NOMO-1 treated with DMSO at 0.1 percent for 48 hours (cell line): ENCODE measurements around the gene ALG1L2.
"Not testable (repeated sequence)": the region's sequence is repeated elsewhere in the genome, so short reads cannot be mapped to it uniquely, and the experiment has no call there.

Experiments
- DNase-seq: peaks from one replicate; lab custom pipeline; 2025; ENCODE audit not compliant: unreplicated experiment; lab: John Stamatoyannopoulos, UW

The ALG1L2 gene, protein sequence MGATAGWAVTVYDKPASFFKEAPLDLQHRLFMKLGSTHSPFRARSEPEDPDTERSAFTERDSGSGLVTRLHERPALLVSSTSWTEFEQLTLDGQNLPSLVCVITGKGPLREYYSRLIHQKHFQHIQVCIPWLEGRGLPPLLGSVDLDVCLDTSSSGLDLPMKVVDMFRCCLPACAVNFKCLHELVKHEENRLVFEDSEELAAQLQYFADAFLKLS

DNA sequence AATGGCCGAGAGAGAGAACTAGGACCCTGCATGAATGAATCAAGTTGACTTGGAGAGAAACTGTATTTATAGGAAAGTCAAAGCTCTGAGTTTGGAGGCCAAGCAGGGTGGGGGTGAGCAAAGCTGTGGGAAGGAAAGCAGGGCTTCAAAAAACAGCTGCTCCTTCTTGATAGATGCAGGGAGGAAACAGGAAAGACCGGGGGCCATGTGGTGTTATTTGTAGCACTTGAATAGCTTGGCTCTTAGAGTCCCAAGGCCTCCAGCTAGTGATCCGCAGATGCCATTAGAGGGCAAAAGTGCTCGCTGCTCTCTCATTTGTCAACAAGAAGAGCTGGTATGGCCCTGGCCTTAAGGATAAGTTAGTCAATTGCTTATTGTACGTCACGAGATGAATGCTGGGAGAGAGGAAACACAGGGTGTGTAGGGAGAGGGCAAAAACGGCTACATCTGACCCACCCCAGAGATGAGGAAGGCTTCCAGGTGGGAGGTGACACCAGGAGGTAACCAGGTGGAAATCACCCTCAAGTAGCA, at the start of gene ALG1L2:
Gene ALG1L2, plus strand, starts transcription at position 481 of the 531 bp plus-strand sequence. CDS start 186 bp downstream, outside the sequence.
- no peak for DNase-seq

DNA sequence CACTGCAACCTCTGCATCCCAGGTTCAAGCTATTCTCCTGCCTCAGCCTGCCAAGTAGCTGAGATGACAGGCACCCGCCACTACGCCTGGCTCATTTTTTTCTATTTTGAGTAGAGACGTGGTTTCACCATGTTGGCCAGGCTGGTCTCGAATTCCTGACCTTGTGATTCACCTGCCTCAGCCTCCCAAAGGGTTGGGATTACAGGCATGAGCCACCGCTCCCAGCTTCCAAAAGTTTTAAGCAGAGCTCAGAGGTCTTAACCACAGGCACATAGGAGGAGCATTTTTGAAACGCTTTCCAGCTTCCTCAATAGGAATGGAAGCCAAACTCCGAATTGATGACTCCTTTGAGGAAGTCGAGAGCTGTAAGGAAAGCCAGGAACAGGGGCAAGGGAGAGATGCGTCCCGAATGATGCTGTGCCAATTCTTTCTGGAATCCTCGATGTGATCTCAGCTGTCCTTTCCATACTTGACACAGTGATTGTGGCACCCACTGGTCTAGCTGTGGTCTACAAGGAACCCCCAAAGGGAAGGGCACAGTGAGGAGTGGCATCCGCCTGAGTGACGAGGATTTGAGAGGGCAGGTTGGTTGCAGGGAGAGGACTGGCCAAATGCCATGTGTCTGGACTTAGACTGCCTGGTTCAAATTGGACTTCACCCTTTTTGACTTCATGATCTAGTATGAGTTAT, 44.4 kb upstream of the ALG1L2 start:
- DNase-seq: not testable (repeated sequence)

DNA sequence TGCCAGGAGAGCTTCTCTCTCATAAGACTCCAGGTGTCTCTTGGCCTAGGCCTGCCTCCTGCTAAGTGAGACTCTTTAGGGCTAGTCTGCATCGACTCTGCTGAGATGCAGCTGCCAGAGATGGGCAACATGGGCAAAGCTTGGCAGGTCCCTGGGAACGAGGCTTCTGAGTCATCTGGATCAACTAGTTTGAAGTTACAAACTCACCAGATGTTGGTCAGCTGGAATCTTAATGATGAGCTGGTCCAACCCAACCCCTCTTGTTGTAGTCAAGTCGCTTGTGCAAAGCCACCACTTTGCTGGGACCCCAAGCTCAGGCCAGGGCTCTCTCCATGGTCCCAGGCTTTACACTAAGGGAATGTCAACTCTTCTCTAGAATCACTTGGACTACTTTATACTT, 38.9 kb upstream of the ALG1L2 start:
- DNase-seq: not testable (repeated sequence)

DNA sequence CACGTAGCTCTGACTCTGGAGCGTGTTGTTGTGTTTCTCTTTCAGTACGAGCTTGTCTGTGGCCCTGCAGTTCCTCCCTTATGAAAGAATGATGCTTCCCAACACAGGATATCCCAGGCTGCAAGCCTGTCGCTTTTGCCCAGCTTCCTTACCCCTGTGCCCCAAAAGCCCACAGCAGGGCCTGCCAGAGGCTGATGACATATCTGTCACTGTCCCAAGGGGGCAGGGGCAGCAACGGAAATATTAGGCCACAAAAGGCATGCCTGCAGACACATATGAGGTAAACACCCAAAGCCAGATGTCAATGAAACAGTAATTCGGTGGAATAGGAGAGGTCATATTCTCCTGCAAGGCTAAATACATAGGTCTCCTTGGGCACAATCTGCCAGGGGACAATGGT, 38.0 kb upstream of the ALG1L2 start:
- DNase-seq: not testable (repeated sequence)

DNA sequence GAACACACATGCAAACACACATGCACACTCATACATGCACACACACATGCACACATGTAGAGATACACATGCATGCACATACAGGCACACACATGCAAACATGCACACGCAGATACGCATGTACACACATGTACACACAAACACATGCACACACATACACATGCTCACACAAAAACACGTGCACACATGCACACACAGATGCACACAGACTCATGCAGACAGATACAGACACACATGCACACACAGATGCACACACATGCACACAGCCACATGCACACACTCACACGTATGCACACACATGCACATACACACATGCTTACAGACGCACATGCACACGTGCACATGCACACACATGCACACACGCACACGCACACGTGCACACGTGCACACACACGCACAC, 37.3 kb upstream of the ALG1L2 start:
- DNase-seq: no peak

DNA sequence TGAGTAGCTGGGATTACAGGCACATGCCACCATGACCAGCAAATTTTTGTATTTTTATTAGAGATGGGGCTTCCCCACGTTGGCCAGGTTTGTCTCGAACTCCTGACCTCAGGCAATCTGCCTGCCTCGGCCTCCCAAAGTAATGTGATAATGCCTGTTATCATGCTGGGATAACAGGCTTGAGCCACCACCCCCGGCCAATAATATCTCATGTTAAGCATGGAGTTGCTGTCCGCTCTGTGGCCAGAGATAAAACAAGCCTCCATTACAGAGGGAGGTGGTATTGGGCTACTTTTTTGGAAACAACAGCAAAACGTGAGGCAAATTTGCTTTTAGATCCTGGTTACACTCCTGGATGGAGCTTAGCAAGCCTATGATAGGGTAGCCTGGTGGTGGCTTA, 32.9 kb upstream of the ALG1L2 start:
- DNase-seq: no peak

DNA sequence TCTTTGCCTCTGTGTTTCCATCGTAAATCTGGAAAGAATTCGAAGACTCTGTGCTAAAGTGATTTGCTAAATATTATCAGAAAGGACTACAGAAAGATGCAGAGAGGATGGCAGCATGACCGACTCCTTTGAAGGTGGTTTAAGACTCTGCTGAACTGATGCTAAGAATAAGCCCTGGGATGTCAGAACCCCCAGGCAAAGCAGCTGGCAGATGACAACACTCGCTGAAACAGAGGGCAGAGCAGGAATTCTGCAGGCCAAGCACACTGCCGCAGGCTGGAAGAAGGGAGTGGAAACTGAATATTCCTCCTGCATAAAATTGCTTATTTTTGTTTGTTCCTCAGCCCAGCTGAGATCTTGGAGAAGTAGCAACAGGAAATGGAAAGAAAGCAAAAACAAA, 29.3 kb upstream of the ALG1L2 start:
- DNase-seq: not testable (repeated sequence)

DNA sequence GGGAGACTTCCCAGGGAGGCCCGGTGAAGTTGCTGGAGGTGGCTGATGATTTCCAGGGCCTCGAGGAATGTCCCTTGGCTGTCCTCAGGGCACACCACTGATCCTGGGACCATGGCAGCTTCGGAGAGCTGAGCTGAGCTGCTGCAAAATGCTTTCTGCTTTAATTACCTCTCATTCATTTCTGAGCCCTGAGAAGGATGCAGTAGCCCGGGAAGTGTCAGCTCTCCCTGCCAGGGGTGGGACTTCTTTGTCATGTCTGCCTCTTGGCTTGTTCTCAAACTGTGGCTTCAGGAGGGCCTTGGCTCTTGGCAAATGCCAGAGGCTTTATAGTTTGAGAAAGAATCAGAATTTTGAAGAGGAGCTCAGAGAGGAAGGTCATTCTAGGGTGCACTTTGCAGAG, 28.7 kb upstream of the ALG1L2 start:
- DNase-seq: not testable (repeated sequence)

DNA sequence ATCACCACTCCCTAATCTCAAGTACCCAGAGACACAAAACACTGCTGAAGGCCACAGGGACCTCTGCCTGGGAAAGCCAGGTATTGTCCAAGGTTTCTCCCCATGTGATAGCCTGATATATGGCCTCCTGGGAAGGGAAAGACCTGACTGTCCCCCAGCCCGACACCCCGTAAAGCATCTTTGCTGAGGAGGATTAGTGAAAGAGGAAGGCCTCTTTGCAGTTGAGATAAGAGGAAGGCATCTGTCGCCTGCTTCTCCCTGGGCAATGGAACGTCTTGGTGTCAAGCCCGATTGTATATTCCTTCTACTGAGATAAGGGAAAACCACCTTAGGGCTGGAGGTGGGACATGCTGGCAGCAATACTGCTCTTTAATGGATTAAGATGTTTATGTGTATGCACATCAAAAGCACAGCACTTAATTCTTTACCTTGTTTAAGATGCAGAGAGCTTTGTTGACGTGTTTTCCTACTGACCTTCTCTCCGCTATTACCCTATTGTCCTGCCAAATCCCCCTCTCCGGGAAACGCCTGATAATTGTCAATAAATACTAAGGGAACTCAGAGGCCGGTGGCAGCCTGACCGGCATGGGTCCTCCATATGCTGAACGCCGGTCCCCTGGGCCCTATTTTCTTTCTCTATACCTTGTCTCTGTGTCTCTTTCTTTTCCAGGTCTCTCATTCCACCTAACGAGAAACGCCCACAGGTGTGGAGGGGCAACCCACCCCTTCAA, 23.9 kb upstream of the ALG1L2 start:
- DNase-seq: not testable (repeated sequence)

DNA sequence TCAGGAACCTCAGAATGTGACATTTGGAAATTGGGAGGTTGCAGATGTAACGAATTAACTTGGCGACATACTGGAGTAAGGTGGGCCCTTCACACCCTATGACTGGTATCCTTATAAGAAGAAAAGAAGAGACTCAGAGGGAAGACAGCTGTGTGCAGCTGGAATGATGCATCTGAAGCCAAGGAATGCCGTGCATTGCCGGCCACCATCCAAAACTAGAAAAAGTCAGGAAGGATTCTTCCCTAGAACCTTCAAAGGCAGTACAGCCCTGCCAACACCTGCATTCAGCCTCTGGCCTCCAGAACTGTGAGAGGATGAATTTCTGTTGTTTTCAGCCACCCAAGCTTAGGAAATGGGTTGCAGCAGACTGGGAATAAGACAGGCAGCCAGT, 23.4 kb upstream of the ALG1L2 start:
- DNase-seq: not testable (repeated sequence)

DNA sequence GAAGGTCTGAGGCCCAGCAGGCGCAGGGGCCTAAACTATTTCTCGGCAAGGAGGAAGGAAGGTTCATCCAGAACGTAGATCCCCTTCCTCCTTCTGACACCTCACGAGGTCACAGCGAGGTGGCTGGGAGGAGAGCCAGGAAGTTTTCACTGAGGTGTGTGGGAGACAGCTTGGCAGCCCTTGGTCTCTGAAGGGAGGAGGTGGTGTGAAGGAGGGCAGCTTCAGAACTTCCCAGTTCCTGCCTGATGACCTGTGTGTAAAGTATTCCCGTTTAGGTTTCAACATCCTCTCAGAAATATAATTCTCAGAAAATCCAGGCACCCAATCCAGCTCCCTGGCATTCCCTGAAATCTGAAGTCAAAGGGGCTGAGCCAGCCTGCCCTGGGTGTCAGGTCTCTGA, 22.9 kb upstream of the ALG1L2 start:
- DNase-seq: not testable (repeated sequence)

DNA sequence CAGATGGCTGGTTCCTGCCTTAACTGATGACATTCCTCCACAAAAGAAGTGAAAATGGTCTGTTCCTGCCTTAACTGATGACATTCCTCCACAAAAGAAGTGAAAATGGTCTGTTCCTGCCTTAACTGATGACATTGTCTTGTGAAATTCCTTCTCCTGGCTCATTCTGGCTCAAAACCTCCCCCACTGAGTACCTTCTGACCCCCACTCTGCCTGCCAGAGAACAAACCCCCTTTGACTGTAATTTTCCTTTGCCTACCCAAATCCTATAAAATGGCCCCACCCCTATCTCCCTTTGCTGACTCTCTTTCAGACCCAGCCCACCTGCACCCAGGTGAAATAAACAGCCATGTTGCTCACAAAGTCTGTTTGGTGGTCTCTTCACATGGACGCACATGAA, 22.5 kb upstream of the ALG1L2 start:
- DNase-seq: not testable (repeated sequence)

DNA sequence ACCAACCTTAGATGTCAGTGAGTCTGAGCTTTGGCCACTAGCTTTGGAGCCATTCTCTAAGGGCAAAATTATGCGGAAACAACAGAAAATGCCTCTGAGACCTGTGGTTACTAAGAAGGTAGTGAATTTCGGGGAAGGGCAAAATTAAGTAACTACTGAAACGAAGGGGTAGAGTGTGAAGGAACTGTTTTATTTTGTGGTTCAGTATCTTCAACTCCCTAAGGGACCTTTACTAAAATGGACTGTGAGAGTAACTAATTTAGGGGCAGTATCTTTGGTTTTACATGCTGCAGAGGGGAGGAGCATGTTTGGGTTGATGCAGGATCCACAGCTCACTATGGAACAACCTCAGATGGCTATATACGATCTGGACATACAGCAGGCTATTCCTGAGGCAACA, 8.0 kb upstream of the ALG1L2 start:
- DNase-seq: no peak

DNA sequence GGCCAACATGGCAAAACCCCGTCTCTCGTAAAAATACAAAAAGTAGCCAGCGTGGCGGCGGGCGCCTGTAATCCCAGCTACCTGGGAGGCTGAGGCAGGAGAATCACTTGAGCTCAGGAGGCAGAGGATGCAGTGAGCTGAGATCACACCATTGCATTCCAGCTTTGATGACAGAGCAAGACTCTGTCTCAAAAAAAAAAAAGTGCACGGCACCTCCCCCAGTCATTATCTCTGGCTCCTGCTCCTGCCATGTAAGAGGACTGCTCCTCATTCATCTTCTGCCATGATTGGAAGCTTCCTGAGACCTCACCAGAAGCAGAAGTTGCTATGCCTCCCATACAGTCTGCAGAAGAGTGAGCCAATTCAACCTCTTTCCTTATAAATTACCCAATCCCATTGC, 4.0 kb upstream of the ALG1L2 start:
- DNase-seq: no peak

DNA sequence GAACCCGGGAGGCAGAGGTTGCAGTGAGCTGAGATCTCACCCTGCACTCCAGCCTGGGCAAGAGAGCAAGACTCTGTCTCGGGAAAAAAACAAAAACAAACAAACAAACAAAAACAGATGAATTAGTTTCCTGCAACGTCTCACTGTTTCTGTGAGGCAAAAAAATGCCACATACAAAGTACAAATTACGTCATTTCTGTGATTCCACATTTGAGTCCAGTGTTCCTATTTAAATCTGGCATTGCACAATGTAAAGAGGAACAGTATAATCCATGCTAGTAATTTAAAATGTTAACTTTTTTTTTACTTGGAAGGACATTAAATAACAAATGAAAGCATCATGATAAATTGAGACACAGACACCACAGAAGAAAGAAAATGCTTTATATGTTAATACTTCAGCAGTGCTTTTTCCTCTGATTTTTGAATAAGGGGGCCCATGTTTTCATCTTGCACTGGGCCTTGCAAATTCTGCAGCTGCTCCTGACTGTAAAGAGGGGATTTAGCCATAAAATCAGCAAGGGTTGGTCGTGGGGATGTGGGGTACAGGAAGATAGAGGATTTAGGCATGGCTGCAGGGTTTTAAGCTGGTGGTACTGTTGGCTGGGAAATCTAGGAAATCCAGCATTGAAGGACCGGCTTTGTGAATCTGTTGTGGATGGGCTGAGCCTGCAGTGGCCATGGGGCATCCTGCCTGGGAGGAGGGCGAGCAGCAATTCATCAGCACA, 1.9 kb downstream of the ALG1L2 start:
- not testable (repeated sequence) for DNase-seq

DNA sequence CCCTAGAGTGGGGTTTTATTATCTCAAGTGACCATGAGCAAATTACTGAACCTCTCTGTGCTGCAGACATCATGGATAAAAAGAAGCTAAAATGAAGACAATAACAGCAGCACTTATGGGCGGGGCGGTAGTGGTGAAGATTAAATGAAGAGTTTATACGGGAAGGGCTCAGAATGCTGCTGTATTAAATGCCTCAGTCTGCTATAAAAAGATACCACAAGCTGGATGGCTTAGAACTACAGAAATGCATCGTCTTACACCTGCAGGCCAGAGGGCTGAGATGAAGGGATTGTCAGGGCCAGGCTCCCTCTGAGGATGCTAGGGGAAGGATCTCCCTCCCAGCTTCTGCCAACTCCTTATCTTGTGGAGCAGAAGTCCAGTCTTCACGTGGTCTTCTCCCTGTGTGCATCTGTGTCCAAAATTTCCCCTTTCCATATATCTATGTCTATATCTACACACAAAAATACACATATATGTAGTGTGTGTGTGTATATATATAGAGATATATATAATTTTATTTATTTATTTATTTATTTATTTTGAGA, 2.9 kb downstream of the ALG1L2 start:
- DNase-seq: no peak

DNA sequence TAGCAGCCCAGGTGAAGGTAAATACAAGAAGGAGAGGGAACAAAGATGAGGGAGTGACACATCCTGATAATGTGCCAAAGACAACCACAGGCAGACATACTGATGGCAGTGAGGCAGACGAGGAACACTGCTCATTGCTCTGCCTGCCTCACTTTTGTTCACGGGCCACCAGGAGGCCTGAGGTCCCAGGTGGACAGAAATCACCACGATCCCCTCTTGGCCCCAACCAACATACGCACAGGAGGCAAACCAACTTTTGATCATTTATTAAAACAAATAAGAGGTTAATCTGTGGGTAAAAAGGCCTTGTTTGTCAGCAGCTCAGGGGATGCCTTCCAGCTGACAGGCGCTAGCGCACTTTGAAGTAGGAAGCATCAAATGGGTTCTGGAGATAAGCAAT, 4.2 kb downstream of the ALG1L2 start:
- no peak for DNase-seq

DNA sequence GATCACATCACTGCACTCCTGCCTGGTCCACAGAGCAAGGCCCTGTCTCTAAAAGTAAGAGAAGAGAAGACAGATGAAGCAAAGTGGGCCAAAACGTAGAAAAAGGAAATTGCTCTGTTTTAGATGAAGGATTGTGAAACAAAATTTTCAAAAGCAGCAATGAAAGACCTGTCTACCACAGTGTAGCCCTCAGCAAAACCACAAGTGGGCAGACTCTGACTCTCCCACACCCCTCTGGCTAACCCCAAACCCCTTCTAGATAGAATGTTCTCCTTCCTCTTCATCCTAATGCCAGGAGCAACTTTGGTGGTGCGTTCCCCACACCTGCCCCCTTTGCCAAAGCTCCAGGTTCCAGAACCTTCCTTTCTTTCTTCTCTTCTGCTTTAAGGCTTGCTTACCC, 5.0 kb downstream of the ALG1L2 start:
- DNase-seq: peak; percentile 78

DNA sequence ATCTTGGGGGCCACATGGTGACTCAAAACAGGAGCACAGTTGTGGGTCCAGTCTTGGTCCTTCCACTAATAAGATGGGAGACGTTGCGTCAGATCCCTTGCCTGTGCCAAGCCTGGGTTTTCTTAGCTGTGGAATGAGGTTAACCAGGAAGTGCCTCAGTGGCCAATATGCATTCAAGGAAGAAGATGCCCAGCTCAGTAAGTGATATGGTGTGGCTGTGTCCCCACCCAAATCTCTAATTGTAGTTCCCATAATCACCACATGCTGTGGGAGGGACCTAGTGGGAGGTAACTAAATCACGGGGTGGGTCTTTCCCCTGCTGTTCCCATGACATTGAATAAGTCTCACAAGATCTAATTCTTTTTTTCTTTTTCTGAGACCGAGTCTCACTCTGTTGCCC, 6.4 kb downstream of the ALG1L2 start:
- DNase-seq: no peak

DNA sequence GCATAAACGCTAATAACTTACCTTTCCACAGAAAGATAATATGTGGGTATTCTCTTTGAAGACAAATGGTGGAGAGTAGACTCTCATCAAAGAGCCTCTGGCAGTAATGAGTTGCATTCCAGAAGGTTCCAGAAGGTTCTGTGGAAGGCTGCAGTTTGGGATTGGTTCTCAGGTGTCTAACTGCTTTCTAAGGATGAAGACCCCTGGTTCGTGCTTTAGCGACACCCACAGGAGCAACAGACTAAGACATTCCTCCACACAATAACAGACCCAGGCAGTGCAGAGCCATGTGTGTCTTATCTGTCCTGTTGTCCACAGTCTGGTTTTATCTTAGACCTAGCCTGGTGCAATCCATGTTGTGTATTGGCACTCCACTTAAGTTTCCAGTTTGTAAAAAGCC, 9.1 kb downstream of the ALG1L2 start:
- DNase-seq: not testable (repeated sequence)

DNA sequence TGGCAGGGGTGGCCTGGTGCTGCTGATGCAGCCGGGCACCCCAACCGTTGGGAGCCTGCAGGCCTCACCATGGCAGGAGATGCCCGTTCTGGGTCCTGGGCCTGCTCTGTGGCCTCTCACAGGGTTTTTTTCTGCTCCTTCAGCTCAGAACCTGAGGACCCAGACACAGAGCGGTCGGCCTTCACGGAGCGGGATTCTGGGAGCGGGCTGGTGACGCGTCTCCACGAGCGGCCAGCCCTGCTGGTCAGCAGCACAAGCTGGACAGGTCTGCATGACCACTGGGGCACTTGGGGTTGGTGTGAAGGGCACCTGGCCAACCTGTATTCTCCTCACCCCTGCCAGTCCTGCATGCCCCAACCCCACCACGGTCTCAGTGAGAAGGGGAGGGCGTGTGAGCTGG, 10.3 kb downstream of the ALG1L2 start:
- no peak for DNase-seq
